Stimulated activated CD4-positive, alpha-beta T cell treated with anti-CD3 and anti-CD28 coated beads, Interleukin-2, amount 100 ng/mL, for 24 hours (primary cell): ENCODE data around the gene RGS14.
"Not testable (repeated sequence)": the region's sequence is repeated elsewhere in the genome, so short reads cannot be mapped to it uniquely, and the experiment has no call there.

Source experiments
- DNase-seq, 2 donors: peaks; one replicate each; pipeline ENCODE4 v3.0.0-alpha.2; 2020

The RGS14 gene

DNA sequence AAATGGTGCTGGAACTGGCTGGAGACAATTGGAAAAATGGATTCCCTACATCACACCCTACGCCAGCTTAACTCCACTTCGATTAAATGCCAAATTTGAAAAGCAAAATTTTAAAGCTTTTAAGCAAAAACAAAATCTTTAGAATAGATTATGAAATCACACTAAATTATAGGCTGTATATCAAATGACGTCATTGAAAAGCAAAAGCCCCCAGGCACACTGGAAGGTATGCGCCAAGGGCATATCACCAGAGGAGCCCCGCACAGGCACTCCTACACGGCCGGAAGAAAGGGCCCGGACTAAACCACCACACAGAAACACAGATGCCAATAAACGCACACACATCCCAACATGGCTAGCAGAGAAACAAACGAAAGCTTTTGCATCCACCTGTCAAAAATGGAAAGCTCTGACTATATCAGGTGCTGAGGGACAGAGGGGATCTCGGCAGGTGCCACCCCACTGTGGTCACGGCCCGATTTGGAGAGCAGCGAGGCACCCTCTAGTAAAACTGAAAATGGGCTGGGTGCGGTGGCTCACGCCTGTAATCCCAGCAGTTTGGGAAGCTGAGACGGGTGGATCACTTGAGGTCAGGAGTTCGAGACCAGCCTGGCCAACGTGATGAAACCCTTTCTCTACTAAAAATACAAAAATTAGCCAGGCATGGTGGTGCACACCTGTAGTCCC, 29.0 kb upstream of the RGS14 start:
- DNase-seq, result no peak

DNA sequence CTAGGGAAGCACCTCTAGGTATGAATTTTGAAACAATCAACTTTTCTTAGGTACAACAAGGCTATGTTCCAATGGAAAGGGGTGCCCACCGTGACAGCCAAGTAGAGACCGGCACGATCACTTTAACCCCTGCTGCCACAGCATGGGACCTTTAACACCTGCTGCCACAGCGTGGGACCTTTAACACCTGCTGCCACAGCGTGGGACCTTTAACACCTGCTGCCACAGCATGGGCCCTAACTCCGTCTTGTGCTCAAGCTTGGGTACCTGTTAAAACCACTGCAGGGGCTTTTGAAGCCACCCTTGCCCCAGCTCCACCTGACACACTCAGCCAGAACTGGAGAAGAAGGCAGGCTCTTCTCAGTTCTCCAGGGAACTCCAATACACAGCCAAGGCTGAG, 27.8 kb upstream of the RGS14 start:
- DNase-seq, result no peak

DNA sequence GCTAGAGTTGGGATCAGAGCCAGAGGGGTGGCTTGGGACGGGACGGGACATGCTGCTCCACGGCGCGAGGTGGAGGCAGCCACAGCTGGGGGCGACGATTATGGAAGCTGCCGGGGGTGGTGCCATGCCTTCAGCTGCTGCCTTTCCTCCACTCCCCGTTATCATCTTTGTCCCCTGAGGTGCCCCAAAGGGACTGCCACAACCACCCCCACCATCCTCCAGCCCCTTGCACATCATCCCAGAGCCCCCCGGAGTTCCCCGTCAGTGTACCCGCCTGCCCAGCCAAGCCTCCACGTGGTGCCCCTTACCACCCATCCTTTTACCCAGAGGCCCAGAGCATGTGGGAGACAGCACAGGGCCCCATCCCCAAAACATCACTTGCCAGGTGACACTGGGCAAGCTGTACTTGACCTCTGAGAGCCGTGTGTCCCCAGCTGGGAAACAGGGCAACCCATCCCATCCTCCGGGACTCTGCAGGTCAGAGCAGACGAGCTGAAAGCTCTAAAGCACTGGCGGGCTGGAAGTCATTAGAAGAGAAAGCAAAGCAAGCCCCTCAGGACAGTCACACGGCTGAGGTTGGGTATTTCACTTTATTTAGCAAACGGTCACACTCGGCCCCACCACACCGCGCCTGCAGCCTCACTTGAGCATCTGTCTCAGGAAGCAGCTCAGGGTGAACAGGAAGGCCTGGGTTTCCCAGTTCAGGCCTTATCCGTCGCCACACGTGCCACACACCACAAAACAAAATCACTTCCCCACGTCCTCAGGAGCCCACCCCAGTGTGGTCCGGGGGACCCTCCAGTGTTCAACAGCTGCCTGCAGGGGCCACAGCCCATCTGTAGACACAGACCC, 26.5 kb upstream of the RGS14 start:
- no peak for DNase-seq

DNA sequence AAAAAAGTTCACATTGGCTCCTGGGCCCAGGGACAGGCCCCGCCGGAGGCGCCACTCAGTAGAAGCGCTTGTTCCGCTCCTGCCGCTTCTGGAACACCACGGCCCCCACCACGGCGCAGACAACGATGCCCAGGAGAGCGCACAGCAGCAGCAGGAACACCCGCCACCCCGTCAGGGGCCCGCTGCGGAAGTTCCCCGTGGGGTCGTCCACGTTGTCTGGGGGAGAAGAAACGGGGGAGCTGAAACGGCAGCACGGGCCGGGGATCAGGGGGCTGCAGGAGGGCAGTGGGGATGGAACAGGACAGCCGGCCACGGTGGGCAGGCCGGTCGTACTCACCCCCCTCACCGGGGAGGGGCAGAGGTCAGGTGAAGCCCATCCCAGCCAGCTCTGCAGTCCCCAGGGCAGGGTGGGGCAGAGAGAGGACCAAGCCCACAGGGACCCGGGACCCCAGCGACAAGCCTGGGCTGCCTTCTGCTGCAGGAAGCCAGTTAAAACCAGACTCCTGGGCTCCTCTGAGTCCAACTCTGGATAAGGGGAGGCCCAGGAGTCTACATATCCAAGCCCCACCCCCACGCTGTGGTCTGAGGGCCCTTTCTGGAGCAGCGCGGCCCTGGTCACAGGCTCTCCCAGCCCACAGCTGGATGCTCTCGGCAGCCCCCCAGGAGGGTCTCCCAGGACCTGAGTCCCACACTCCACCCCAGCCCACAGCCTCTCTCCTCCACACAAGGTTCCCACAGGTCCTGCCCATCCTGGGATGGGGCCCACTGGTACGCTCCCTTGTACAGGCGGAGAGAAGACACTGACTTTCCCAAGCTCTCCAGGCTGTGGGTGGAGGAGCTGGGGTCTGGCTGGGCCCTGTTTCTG, 25.5 kb upstream of the RGS14 start:
- no peak for DNase-seq

DNA sequence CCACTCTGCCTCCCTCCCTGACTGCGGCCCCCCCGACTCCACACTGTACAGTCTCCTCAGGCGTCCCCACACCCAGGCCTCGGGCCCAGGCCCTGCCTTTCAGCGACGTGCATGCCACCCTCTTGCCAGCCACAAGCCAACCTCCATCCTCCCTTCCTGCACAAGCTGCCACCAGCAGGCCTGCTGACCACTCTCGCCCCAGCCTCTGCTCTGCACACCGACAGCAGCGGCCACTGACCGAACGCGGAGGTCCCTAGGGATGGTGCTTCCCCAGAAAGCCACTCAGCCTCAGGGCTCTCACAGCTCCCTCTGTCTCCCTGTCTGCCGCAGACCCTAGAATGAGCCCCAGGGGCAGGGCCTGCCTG, 24.8 kb upstream of the RGS14 start:
- no peak for DNase-seq

GRCh38 chr5:177333420-177334154, 24.1 kb upstream of the RGS14 start:
- no peak for DNase-seq

DNA sequence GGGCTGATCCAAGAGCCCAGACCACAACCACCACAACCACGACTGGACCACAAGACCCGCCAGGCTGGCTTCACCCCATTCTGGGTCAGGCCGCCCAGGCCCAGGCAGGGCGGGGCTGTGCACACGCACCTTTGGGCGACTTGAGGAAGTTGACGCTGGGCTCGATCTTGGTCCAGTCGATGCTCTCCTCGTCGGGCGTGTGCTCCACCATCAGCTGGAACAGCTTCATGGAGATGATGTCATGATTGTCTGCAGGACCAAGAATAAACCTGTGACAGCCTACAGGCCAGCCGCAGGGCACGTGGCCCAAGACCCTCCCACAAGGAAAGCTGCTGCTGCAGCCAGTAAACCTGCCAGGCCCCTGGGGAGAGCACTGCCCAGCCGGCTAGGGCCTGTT, 23.6 kb upstream of the RGS14 start:
- DNase-seq, result no peak

GRCh38 chr5:177334781-177335700, 22.7 kb upstream of the RGS14 start:
- no peak for DNase-seq

DNA sequence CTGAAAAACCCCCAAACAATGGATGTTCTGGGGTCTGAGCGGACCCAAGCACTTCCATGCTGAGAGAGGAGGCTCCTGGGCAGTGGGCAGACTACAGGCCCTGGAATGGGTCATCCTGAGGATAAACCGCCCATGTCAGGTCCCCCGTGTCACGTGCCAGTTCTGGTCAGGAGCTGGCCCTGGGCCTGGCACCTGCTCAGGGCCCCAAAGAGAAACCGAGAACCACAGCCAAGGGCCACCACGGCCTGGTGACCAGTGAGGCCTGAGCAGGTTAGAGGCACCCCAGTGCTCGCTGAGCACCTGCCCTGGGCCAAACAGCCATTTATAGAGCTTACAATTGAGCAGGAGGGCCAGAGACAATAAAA, 22.0 kb upstream of the RGS14 start:
- DNase-seq, result no peak

GRCh38 chr5:177336112-177336511, 21.6 kb upstream of the RGS14 start:
- peak in 1 of 2 donors; percentile 44 for DNase-seq

DNA sequence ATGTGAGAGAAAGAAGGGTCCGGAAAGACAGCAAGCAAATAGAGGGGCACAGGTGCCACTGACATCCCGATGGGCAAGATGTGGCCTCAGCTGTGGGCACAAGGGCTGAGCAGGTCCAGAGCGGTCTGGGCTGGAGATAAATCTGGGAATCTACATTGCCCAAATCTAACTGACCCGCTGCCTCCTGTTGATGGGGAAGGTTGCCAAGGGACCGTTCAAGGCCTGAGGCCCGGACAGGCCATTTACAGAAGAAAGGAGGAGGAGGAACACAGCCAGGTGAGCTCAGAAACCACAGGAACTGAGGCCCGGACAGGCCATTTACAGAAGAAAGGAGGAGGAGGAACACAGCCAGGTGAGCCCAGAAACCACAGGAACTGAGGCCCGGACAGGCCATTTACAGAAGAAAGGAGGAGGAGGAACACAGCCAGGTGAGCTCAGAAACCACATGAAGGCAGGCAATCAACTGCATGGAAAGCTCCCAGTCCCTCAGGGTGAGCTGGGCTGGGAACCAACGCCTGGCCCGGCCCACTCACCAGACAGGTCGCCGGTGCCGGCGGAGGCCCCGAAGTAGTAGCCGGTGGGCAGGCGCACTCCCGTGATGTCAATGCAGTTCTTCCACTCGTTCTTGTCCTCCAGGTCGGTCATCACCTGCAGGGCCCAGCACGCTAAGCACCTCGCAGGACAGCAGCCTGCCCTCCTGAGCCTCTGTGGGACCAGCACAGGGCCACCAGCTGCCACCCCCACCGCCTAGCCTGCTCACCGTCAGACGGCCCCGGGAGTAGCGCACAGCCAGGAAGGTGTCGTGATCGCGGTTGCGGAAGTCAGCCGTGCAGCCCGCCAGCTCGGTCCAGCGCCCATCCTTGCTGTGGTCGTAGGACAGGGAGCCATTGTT, 20.9 kb upstream of the RGS14 start:
- DNase-seq, result no peak

DNA sequence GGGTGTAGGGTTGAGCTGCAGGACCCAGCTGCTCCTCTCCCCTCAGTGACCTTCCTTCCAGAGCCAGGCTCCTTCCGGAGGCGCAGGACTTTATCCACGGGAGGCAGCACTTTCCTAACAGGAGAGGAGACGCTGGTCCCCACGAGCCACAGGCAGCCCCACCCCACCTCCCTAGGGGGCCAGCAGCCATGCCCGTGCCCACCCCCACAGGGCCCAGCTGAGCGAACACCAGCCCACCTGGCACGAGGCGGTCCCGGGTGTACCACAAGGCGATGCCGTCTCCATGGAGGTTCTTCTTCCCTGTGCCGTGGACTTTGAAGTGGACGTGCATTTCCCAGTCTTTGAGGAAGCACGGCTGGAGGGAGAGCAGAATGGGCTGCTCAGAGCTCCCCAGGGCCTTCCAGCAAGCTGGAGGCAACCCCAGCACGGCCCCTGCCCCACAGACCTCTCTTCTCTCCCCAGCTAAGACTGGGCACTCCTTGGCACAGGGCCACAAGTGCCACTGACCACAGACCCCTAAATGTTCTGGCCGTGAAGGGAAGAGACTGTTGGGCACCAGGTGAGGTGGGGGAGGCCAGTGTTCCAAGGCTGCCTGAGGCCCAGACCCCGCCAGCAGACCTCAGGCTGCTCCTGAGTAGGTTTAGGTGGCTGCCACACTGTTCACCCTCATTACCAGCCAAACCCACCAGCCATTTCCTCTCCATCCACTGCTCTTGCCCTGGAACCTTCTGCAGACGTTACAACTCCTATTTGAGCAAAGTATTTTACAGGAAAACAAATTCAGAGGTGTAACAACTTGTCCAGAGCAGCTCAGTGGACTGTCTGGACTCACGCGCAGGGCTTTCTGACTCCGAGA, 19.2 kb upstream of the RGS14 start:
- DNase-seq, result no peak

DNA sequence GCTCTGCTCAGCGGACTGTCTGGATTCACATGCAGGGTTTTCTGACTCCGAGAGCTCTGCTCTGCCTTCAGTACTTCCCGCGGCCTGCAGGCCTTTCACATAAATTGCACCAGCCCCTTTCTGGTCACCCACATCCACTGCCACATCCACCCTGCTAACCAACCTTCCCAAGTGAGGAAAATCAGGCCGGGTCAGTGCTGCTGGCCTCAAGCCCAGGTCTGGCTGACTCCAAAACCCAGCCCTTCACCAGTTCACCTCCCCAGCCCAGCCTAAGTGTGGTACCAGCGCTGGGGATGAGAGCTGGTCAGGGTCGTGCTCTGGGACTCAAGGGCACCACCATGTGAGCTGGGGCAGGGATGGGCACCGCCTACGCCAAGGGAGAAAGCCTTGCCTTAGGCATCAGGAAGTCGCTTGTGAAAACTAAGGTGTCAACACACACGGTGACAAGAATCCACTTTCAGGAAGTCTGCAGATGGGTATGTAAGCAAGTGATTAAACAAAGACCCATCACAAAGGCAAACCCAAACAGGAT, 18.6 kb upstream of the RGS14 start:
- DNase-seq, result no peak

- DNase-seq, result not testable (repeated sequence)
Measured at GRCh38 chr5:177343000-177343399, 14.7 kb upstream of the RGS14 start.

DNA sequence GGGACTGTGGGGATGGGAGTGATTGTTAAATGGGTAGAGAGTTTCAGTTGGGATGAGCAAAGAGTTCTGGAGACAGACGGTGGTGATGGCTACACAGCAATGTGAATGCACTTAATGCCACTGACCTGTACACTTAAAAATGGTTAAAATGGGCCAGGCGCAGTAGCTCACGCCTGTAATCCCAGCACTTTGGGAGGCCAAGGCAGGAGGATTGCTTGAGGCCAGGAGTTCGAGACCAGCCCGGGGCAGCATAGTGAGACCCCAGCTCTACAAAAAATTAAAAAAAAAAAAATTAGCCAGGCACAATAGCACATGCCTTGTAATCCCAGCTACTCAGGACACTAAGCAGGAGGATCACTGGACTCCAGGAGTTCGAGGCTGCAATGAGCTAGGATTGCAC, 13.9 kb upstream of the RGS14 start:
- DNase-seq, result no peak

DNA sequence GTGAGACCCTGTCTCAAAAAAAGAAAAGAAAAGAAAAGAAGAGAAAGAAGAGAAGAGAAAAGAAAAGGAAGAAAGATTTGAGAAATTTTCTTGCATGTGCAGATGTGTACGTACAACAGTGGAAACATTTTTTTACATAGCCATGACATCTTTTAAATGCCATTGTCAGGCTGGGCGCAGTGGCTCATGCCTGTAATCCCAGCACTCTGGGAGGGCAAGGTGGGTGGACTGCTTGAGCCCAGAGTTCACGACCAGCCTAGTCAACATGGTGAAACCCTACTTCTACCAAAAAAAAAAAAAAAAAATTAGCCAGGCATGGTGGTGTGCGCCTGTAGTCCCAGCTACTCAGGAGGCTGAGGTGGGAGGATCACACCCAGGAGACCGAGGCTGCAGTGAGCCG, 12.8 kb upstream of the RGS14 start:
- DNase-seq, result no peak

DNA sequence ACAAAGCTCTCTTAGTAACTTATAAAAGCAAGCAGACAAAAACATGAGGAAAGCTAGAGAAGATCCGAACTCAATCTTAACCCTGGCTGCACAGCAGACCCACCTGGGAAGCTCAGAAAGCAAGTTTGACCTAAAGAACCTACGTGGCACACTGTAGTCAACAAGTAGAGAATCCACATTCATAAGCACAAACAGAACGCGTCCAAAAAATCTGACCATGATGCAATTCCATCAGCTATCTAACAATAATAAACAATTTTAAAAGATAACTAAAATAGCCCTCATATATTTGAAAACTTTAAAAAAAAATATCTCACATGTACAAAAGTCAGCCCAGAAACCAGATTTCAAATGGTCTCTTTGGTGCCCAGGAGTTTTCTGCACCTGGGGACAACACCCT, 10.9 kb upstream of the RGS14 start:
- no peak for DNase-seq

- DNase-seq, result no peak
Measured at GRCh38 chr5:177347699-177348098, 10.0 kb upstream of the RGS14 start.

DNA sequence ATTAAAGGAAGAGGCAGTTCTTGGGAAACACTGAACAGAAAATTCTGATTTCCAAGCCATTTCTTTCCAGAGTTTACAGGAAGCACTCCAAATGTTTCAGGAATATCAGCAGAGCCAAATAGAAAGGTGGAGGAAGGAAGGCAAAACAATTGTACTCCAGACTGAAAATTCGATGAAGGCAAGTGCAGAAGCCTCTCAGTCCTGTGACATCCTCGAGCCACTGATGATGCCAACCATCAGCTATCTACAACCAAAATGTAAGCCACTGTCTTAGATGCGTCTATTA, 8.4 kb upstream of the RGS14 start:
- no peak for DNase-seq

DNA sequence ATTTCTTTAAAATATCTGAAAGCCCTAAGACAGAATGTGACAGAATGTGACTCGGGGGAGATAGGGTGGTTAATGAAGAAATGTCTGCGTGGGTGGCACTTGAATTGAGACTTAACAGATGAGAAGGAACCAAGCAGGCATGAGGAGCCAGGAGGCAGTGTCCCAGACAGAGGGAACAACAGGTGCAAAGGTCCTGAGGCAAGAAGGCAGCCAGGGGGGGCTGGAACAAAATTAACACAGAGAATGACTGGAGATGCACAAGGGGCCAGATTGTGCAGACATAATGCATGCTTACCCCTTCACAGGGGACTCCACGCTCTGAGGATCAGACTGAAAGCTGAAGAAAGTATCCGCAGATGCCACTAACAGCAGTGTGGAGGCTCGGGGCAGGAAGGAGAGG, 8.0 kb upstream of the RGS14 start:
- DNase-seq, result no peak
